Astrocyte of the spinal cord (primary cell): ENCODE results near the gene TMEM151A.
A peak's percentile ranks its signal among the peaks of the same experiment; 100 is the strongest.

Source experiments
- DNase-seq: peaks from one replicate; pipeline ENCODE4 v3.0.0; 2011; ENCODE audit warnings: low read depth, low spot score
- H3K4me3 ChIP-seq: 2 replicates; pipeline ENCODE4 v1.5.1; 2011; ENCODE audit warnings: low read depth, mild to moderate bottlenecking, low read length, moderate library complexity
- CTCF ChIP-seq: IDR thresholded peaks from 2 replicates; pipeline ENCODE4 v1.5.1; 2012; ENCODE audit warnings: low read depth, mild to moderate bottlenecking, low read length, inconsistent platforms
- in situ Hi-C: cut with HindIII; loops from 2 replicates; pipeline ENCODE4 v1.10.0; 2017; ENCODE audit warnings: low sequenced_read_pairs

TMEM151A gene

DNA sequence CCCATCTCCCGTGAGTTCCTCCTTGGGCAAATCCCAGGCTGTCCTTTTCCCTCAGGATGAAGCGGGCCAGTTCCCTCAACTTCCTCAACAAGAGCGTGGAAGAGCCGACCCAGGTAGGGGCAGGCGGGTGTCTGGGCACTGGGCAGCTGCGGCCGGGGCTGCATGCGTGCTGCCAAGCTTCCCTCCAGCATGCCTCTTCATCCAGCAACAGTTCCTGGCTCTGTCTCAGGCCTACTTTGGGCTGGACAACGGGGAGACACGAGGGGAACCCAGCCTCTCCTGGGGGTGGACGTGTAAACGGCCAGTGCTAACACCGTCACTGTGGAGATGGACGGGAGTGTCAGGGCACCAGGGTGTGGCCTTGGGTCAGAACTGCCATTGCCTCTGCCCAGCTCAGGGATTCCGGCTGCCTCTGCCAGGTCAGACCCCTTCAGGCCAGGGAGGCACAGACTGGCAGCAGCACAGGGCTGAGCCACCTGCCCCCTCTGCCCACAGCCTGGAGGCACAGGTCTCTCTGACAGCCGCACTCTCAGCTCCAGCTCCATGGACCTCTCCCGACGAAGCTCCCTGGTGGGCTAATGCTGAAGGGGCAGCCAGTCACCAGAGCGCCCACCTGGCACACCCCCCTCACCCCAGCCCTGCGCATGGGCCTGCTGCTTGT is 25.2 kb upstream of the TMEM151A start:
- no peak for TF ChIP-seq CTCF
- peak overlapping the region; percentile 66 for H3K4me3 ChIP-seq
- in situ Hi-C loops: no loop called here
- no peak for DNase-seq

GRCh38 chr11:66267039-66267378 is 24.7 kb upstream of the TMEM151A start:
- in situ Hi-C loops: no loop called here
- peak overlapping the region; percentile 66 for H3K4me3 ChIP-seq
- no peak for TF ChIP-seq CTCF
- DNase-seq: no peak

DNA sequence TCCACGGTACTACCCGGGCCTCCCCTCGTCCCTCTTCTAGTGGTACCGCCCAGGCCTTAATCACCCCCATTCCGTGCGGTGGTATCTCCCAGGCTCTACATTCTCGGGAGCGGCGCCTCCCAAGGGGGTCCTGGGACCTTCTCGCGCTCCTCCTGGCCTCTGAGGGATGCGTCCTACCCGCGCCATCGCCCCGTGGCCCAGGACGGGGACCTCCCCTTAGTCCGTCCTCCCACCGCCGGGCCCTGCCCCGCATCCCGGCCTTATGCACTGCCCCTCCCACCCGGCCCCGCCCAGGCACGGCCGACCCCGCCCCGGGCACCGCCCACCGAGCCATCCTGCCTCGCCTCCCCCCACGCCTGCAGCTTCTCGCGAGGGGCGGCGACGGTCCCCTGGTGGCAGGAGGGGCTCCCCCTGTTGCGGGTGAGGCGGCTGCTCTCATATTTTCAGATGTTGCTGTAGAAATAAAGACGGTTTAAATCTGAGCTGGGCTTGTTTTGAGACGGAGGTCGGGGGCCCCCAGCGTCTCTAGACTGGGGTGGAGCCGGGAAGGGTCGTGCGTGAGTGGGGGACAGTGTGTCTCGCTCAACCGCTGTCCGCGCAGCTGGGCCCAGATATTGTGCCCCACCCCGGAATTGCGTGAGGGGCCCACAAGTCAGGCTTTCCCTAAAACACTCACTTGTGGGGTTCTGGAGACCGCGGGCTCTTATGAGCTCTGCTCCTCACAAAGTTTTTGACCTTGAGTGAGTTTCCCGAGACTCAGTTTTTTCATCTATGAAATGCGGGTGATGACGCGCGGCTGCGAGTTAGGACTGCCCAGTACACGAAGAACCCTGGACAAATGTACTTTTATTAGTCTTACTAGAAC is 24.1 kb upstream of the TMEM151A start:
- peak; percentile 90 for DNase-seq
- peak overlapping the region; percentile 66 for H3K4me3 ChIP-seq
- TF ChIP-seq CTCF: no peak
- in situ Hi-C loops: no loop called here

GRCh38 chr11:66268244-66268951 is 23.3 kb upstream of the TMEM151A start, which contains the start of gene RAB1B:
Gene RAB1B, plus strand, starts transcription at chr11:66268639. Its CDS starts 41 bp downstream, at chr11:66268680.
- no peak for TF ChIP-seq CTCF
- in situ Hi-C loops: no loop called here
- peak; percentile 100 for DNase-seq

GRCh38 chr11:66268952-66269905 is 22.5 kb upstream of the TMEM151A start:
- peak overlapping the region; percentile 92 for H3K4me3 ChIP-seq
- peak; percentile 23 for DNase-seq
- in situ Hi-C loops: no loop called here
- peak; percentile 36 for TF ChIP-seq CTCF

More at GRCh38 chr11:66268244-66268951, 23.3 kb upstream of the TMEM151A start, which contains the start of gene RAB1B:
- H3K4me3 ChIP-seq: peak within 1 kb of the TSS; percentile 92

GRCh38 chr11:66271816-66272215 is 19.9 kb upstream of the TMEM151A start:
- no peak for TF ChIP-seq CTCF
- in situ Hi-C loops: no loop called here
- no peak overlapping the region for H3K4me3 ChIP-seq
- DNase-seq: no peak
